HepG2 (cell line): ENCODE data around the gene PLCXD1. TPM values are rescaled to one million over a fixed set of nuclear protein-coding genes. Genes with fewer than 3 reads are reported as not detected.

Experiments used
- ATAC-seq: fragments of 200-7000 bp; cut with Tn5 transposase; 3 replicates; pipeline ENCODE4 v1.9.1; 2020; ENCODE audit warnings: mild to moderate bottlenecking, moderate library complexity
- BruUV-seq: library from RNA; stranded (reverse); fragments of 400-500 nt; replicated peaks from 2 replicates; lab custom pipeline; 2021; lab: Mats Ljungman, UMichigan
- CTCF ChIA-PET: fragments of 300-600 bp; formaldehyde crosslinking; extraction: SDS; loops from one replicate; lab custom pipeline; 2021; ENCODE audit warnings: low total read pairs, inconsistent platforms, low intra/inter-chr PET ratio; lab: Yijun Ruan, JAX
- POLR2A ChIA-PET: fragments of 350-600 bp; sonication (Branson Sonifier 250); formaldehyde crosslinking; loops from one replicate; lab custom pipeline; 2020; ENCODE audit warnings: antibody characterized with exemption, inconsistent platforms; lab: Yijun Ruan, JAX
- DNase-seq: peaks from one replicate; pipeline ENCODE4 v3.0.0-alpha.2; 2015; ENCODE audit warnings: low spot score
- FAIRE-seq: peaks from 3 replicates; lab custom pipeline; 2011; peaks lifted over from hg19 to GRCh38; lab: Jason Lieb, UNC
- H2AFZ ChIP-seq: one replicate; pipeline ENCODE4 v1.6.1; 2011; ENCODE audit warnings: low read length, inconsistent platforms
- H3K27ac ChIP-seq: fragments of 300-600 bp; 3 replicates; pipeline ENCODE4 v1.8.0; 2011; ENCODE audit warnings: mixed run types, mild to moderate bottlenecking, mixed read lengths, low read length, inconsistent platforms; ENCODE audit not compliant: insufficient read depth; ENCODE audit errors: extremely low read length
- H3K27me3 ChIP-seq, 2 experiments: fragments of 200-600 bp in 1 of 2; 2 replicates in 1 of 2; 3 replicates in 1 of 2; pipeline versions ENCODE4 v1.6.0 to v1.8.0; 2011; ENCODE audit warnings: low read length in 2 of 2, mild to moderate bottlenecking in 2 of 2, moderate library complexity in 2 of 2, inconsistent platforms in 1 of 2; ENCODE audit not compliant: insufficient read depth in 2 of 2, control insufficient read depth in 1 of 2
- H3K36me3 ChIP-seq, 2 experiments: fragments of 200-600 bp in 1 of 2; replicated peaks in 1 of 2; 2 replicates in 1 of 2; 3 replicates in 1 of 2; pipeline versions ENCODE4 v1.5.1 to v1.8.0; 2011; ENCODE audit warnings: low read length in 2 of 2, inconsistent platforms in 1 of 2; ENCODE audit not compliant: insufficient read depth in 2 of 2, control insufficient read depth in 1 of 2
- H3K4me1 ChIP-seq: 2 replicates; pipeline ENCODE4 v1.5.1; 2012; ENCODE audit warnings: low read length, inconsistent platforms; ENCODE audit not compliant: insufficient read depth
- H3K4me2 ChIP-seq: 2 replicates; pipeline ENCODE4 v1.6.0; 2011; ENCODE audit warnings: low read depth, low read length, inconsistent platforms
- H3K4me3 ChIP-seq, 3 experiments: fragments of 200-600 bp in 1 of 3; sonication (generic), shearing (Covaris generic) in 1 of 3; replicated peaks in 1 of 3; 2 replicates each; pipeline ENCODE4 v1.5.1; 2011 to 2016; ENCODE audit warnings: low read length in 3 of 3, inconsistent platforms in 2 of 3, low read depth in 2 of 3, mild to moderate bottlenecking in 2 of 3, control low read depth in 1 of 3, mixed read lengths in 1 of 3; ENCODE audit not compliant: insufficient read depth in 1 of 3
- H3K79me2 ChIP-seq: one replicate; pipeline ENCODE4 v1.6.1; 2011; ENCODE audit warnings: low read length, inconsistent platforms; ENCODE audit not compliant: insufficient read depth
- H3K9ac ChIP-seq: 2 replicates; pipeline ENCODE4 v1.6.0; 2011; ENCODE audit warnings: mild to moderate bottlenecking, low read depth, low read length, inconsistent platforms; ENCODE audit not compliant: insufficient read depth
- H3K9me3 ChIP-seq: 2 replicates; pipeline ENCODE4 v1.5.1; 2012; ENCODE audit warnings: mild to moderate bottlenecking, low read length
- H4K20me1 ChIP-seq: 2 replicates; pipeline ENCODE4 v1.6.0; 2011; ENCODE audit warnings: inconsistent platforms, mild to moderate bottlenecking, low read length, moderate library complexity; ENCODE audit not compliant: insufficient read depth
- AGO1 ChIP-seq: fragments of 200-400 bp; formaldehyde crosslinking; IDR thresholded peaks from 2 replicates; pipeline ENCODE4 v1.6.1; 2017; ENCODE audit warnings: mild to moderate bottlenecking, low read depth, low read length, moderate library complexity; ENCODE audit not compliant: poor library complexity, severe bottlenecking
- FOXA1 ChIP-seq, 2 experiments: fragments of 450-650 bp in 1 of 2; sonication (generic) in 1 of 2; formaldehyde crosslinking in 1 of 2; IDR thresholded peaks; 2 replicates each; pipeline versions ENCODE4 v1.4.0 to v1.6.1; 2016 to 2020; ENCODE audit warnings: missing genetic modification reagents in 1 of 2
- KLF15 ChIP-seq: sonication (generic); formaldehyde crosslinking; IDR thresholded peaks from 2 replicates; pipeline ENCODE4 v1.8.1; 2023; ENCODE audit warnings: borderline replicate concordance, mild to moderate bottlenecking, inconsistent platforms, missing genetic modification reagents, mixed read lengths
- PCBP1 ChIP-seq: fragments of 200-400 bp; formaldehyde crosslinking; IDR thresholded peaks from 2 replicates; pipeline ENCODE4 v1.6.1; 2017; ENCODE audit warnings: mild to moderate bottlenecking, low read depth, low read length, borderline replicate concordance
- POLR2AphosphoS2 ChIP-seq: IDR thresholded peaks from 2 replicates; pipeline ENCODE4 v1.6.1; 2011; ENCODE audit warnings: low read depth, low read length, improper control_type of control experiment
- PRPF4 ChIP-seq: fragments of 200-400 bp; formaldehyde crosslinking; IDR thresholded peaks from 2 replicates; pipeline ENCODE4 v1.6.1; 2016; ENCODE audit warnings: low read length, low read depth; ENCODE audit not compliant: poor library complexity, severe bottlenecking
- RBFOX2 ChIP-seq: fragments of 200-400 bp; formaldehyde crosslinking; IDR thresholded peaks from 2 replicates; pipeline ENCODE4 v1.6.1; 2017; ENCODE audit warnings: low read depth, mild to moderate bottlenecking, low read length
- RBM22 ChIP-seq: fragments of 200-400 bp; formaldehyde crosslinking; optimal IDR thresholded peaks from 2 replicates; pipeline ENCODE3; 2017; ENCODE audit warnings: mild to moderate bottlenecking, low read length, moderate library complexity
- ZNF33A ChIP-seq: sonication (generic); formaldehyde crosslinking; IDR thresholded peaks from 2 replicates; pipeline ENCODE4 v1.5.1; 2020; ENCODE audit warnings: missing genetic modification reagents, mild to moderate bottlenecking, moderate library complexity, borderline replicate concordance
- ZNF629 ChIP-seq: sonication (generic); formaldehyde crosslinking; conservative IDR thresholded peaks from 2 replicates; pipeline ENCODE4 v1.5.0; 2020; ENCODE audit warnings: missing genetic modification reagents
- WGBS: methylation state at CpG from one replicate; pipeline ENCODE4 v1.1.6; 2017; ENCODE audit warnings: low lambda C conversion rate; 5-methylcytosine and 5-hydroxymethylcytosine counted together
- in situ Hi-C: cut with HindIII; loops from 2 replicates; pipeline ENCODE4 v1.10.0; 2017; ENCODE audit warnings: low pct_unique_long_range_greater_than_20kb; ENCODE audit not compliant: extremely low pct_ligation_motif_present
- intact Hi-C: fragments of 100-400 bp; cut with micrococcal nuclease; formaldehyde crosslinking; loops from one replicate; pipeline ENCODE4 v1.10.0; 2022; ENCODE audit not compliant: unreplicated experiment
- polyA plus RNA-seq, 8 experiments: library from polyadenylated mRNA; depleted of rRNA in 3 of 8; stranded (reverse) in 7 of 8; unstranded in 1 of 8; fragments of >200 nt; fragmentation: Illumina TruSeq in 4 of 8; extraction: Trizol in 4 of 8; gene quantifications; 2 replicates each; pipeline versions ENCODE4 v1.2.1 to v1.2.3, GENCODE V29; 2011 to 2016; ENCODE audit warnings: low read depth in 4 of 8, missing spikeins in 1 of 8, mixed read lengths in 1 of 8; ENCODE audit not compliant: insufficient read depth in 1 of 8
- total RNA-seq, 5 experiments: library from RNA; depleted of rRNA; stranded (reverse); fragments of >200 nt; fragmentation: Illumina TruSeq; extraction: Trizol; gene quantifications; 2 replicates each; pipeline ENCODE4 v1.2.3, GENCODE V29; 2016; ENCODE audit warnings: low read depth in 1 of 5

The PLCXD1 gene
- total and polyA plus RNA-seq, 2 of the 13 experiments (the other 11 are each of a cell fraction or from before 2014, with no cell fraction given) = 87.7 to 153 TPM

GRCh38 chrX:300334-300733, 19.2 kb downstream of the PLCXD1 start:
- no TSS peak for BruUV-seq
- H3K9ac ChIP-seq = no peak overlapping the region
- ChIA-PET POLR2A (no interaction called here), CTCF (no interaction called here)
- no peak overlapping the region for H3K27ac ChIP-seq
- no peak overlapping the region for H3K4me3 ChIP-seq
- no peaks in the 10 kb centered on the region for H3K9me3 ChIP-seq
- peaks cover 41% of the 10 kb centered on the region; the same call in 1 of the 2 replicates for H4K20me1 ChIP-seq
- intact Hi-C loops = no loop called here
- no peak overlapping the region for H2AFZ ChIP-seq
- H3K36me3 ChIP-seq = peaks cover 15 to 29% of the 10 kb centered on the region in 2 experiments; a peak in 4 of 5 replicates
- H3K4me2 ChIP-seq = no peak overlapping the region
- DNase-seq (no peak), ATAC-seq (no peak)
- WGBS = over 99% methylated on average over 8 of the region's 8 CpGs
- TF ChIP-seq FOXA1 (IDR thresholded peaks at IDR 0.05) = 0 out of 2 replicates have a peak, but pooled peaks have one; percentile 5
- no peak for TF ChIP-seq FOXA1 (CRISPR knock-in tag; IDR thresholded peaks at IDR 0.05)
- TF ChIP-seq KLF15 (CRISPR knock-in tag) = no peak
- TF ChIP-seq ZNF629 = no peak
- peak; percentile 76; the same call in 1 of the 2 replicates for TF ChIP-seq POLR2AphosphoS2
- TF ChIP-seq, all 625 proteins: peak for 2
- H3K27me3 ChIP-seq = no peaks in the 10 kb centered on the region
- no peak for FAIRE-seq
- no peaks in the 10 kb centered on the region for H3K4me1 ChIP-seq
- in situ Hi-C loops = no loop called here
- no peaks in the 10 kb centered on the region for H3K79me2 ChIP-seq

- 94% methylated on average over 19 of the region's 19 CpGs for WGBS
- no peak overlapping the region for H3K27ac ChIP-seq
- H3K79me2 ChIP-seq = no peaks in the 10 kb centered on the region
- TF ChIP-seq RBM22 (peak; percentile 93), PRPF4 (peak; percentile 51), ZNF33A (no peak), AGO1 (peak; percentile 52), RBFOX2 (peak; percentile 57), PCBP1 (no peak)
- TF ChIP-seq, all 625 proteins: peak for 4
- ATAC-seq = no peak
- Histone ChIP-seq H3K9me3 (no peaks in the 10 kb centered on the region), H3K4me2 (no peak overlapping the region), H3K27me3 (no peaks in the 10 kb centered on the region), H4K20me1 (peaks cover 54% of the 10 kb centered on the region), H2AFZ (no peak overlapping the region), H3K9ac (no peak overlapping the region), H3K36me3 (peaks cover 19 to 36% of the 10 kb centered on the region in 2 experiments), H3K4me1 (no peaks in the 10 kb centered on the region), H3K4me3 (no peak overlapping the region)
- FAIRE-seq = no peak
- in situ Hi-C loops = no loop called here
- CTCF ChIA-PET = no interaction called here
- TSS peak; percentile 49 for BruUV-seq
- POLR2A ChIA-PET = no interaction called here
- intact Hi-C loops = no loop called here
- DNase-seq = no peak
These were observed 21.8 kb downstream of the PLCXD1 start for GRCh38 chrX:302975-303374.
